Measurements from ENCODE around the gene LRRC8D.
"Not testable (repeated sequence)": the region's sequence is repeated elsewhere in the genome, so short reads cannot be mapped to it uniquely, and the experiment has no call there.

Gene LRRC8D

GRCh38 chr1:89958851-89959654, 138.2 kb downstream of the LRRC8D start:
- DNase-seq (ENCODE audit: low read depth in 3 of 3): no peak

GRCh38 chr1:89959719-89960118, 138.9 kb downstream of the LRRC8D start:
- DNase-seq (ENCODE audit: low read depth in 3 of 3): no peak

GRCh38 chr1:89962024-89962741, 141.4 kb downstream of the LRRC8D start:
- no peak for DNase-seq (ENCODE audit: low read depth in 3 of 3)

GRCh38 chr1:89962742-89963075, 141.9 kb downstream of the LRRC8D start:
- DNase-seq (ENCODE audit: low read depth in 3 of 3): no peak

- no peak for DNase-seq (ENCODE audit: low read depth in 3 of 3)
Observed at GRCh38 chr1:89965193-89965768, 144.4 kb downstream of the LRRC8D start.

- no peak for DNase-seq (ENCODE audit: low read depth in 3 of 3)
Observed at GRCh38 chr1:89966656-89967055, 145.8 kb downstream of the LRRC8D start.

- no peak for DNase-seq (ENCODE audit: low read depth in 3 of 3)
Observed at GRCh38 chr1:89971600-89971999, 150.8 kb downstream of the LRRC8D start.

GRCh38 chr1:89972024-89972423, 151.2 kb downstream of the LRRC8D start:
- no peak for DNase-seq (ENCODE audit: low read depth in 3 of 3)

- DNase-seq (ENCODE audit: low read depth in 3 of 3): no peak
Observed at GRCh38 chr1:89973471-89974127, 152.8 kb downstream of the LRRC8D start.

- no peak for DNase-seq (ENCODE audit: low read depth in 3 of 3)
Observed at GRCh38 chr1:89974256-89974655, 153.4 kb downstream of the LRRC8D start.

- DNase-seq (ENCODE audit: low read depth in 3 of 3): no peak
Observed at GRCh38 chr1:89974696-89975470, 154.1 kb downstream of the LRRC8D start.

- DNase-seq (ENCODE audit: low read depth in 3 of 3): no peak
Observed at GRCh38 chr1:89975540-89976125, 154.8 kb downstream of the LRRC8D start.

GRCh38 chr1:89978755-89979154, 157.9 kb downstream of the LRRC8D start:
- no peak for DNase-seq (ENCODE audit: low read depth in 3 of 3)

- no peak for DNase-seq (ENCODE audit: low read depth in 3 of 3)
Observed at GRCh38 chr1:89980605-89981004, 159.8 kb downstream of the LRRC8D start.

GRCh38 chr1:89982846-89983245, 162.0 kb downstream of the LRRC8D start:
- not testable (repeated sequence) for DNase-seq (ENCODE audit: low read depth in 3 of 3)

GRCh38 chr1:89984564-89985116, 163.8 kb downstream of the LRRC8D start:
- not testable (repeated sequence) for DNase-seq (ENCODE audit: low read depth in 3 of 3)

GRCh38 chr1:89986020-89986419, 165.2 kb downstream of the LRRC8D start:
- DNase-seq (ENCODE audit: low read depth in 3 of 3): no peak

Data from stimulated activated CD4-positive, alpha-beta T cell treated with anti-CD3 and anti-CD28 coated beads, TNF-alpha, amount 100 ng/mL, for 48 hours (primary cell).